Epithelial cell of alveolus of lung (primary cell): Measurements from ENCODE around the gene IGSF21. TPM values are rescaled to one million over a fixed set of nuclear protein-coding genes. Genes with fewer than 3 reads are reported as not detected.

Experiments used
- total RNA-seq: library from RNA; depleted of rRNA; stranded (reverse); fragments of >200 nt; gene quantifications from 2 replicates; pipeline ENCODE4 v1.2.1, GENCODE V29; 2015

IGSF21 gene
- not detected in 2 replicates for total RNA-seq

DNA sequence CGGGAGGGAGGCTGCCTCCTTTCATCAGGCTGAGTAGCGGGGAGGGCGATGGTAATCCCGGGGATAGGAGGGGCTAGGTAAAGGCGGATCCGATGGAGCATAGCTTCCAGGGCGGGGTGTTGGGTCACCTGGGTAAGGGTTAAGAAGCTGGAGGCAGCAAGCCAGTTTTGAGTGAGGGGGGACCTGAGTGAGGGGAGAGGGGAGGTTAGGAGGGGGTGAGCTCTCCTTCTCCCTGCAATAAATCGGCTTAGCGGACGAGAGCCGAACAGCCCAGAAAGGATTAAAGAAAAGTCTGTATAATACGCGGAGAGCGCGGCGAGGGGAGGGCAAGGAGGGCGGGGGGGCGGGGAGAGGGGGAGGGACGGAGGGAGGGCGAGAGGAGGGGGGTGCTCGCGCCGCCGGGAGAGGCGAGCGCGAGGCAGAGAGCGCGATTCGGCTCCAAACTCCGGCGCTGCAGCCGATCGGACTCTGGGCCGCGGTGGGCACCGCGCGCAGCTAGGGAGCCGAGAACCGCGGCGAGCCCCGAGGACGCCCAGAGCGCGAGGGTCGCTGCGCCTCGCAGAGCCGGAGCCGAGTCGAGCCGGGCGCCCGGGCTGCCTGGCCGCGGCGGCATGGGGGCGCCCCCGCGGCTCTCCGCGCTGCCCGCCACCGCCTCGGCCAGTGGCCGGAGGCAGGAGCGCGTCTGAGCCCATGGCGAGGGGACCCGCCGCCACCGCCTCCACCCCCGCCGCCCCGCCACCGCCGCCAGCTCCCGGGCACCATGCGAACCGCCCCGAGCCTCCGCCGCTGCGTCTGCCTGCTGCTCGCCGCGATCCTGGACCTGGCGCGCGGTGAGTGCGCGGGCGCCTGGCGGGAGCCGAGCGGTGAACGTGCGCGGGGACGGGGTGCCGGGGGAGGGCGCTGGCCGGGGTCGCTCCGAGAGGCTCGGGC lies at the start of gene IGSF21:
Gene IGSF21, plus strand, starts transcription at position 430 of the 930 bp plus-strand sequence. Its CDS starts 331 bp downstream, at position 761.

